Measurements from ENCODE around the gene CCIN. TPM values are rescaled to one million over a fixed set of nuclear protein-coding genes. Genes with fewer than 3 reads are reported as not detected.

The CCIN gene
- total RNA-seq, 1 donor, result 0.43 TPM

DNA sequence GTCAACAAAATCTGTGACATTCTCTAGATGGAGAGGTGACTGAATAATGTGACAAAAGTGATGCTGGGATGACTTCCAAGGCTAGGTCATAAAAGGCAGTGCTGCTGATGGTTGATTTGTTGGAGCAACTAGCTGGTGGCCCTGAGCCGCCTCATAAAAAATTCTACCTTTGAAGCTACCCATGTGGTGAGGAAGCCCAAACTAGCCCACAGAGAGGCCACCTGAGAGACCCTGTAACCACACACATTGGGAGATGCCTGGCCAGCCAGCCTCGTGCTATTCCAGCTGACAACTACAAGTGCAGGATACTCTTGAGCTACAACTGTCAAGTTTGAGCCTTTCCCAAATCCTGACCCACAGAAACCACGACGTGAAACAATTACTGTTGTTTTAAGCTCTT is 44.2 kb downstream of the CCIN start:
- no peak for DNase-seq (ENCODE audit: low read depth)

GRCh38 chr9:36213989-36214388 is 44.8 kb downstream of the CCIN start:
- H3K4me3 ChIP-seq (ENCODE audit: low read depth, low read length), result no peak overlapping the region
- DNase-seq (ENCODE audit: low read depth), result no peak
- TF ChIP-seq, protein P1, sequence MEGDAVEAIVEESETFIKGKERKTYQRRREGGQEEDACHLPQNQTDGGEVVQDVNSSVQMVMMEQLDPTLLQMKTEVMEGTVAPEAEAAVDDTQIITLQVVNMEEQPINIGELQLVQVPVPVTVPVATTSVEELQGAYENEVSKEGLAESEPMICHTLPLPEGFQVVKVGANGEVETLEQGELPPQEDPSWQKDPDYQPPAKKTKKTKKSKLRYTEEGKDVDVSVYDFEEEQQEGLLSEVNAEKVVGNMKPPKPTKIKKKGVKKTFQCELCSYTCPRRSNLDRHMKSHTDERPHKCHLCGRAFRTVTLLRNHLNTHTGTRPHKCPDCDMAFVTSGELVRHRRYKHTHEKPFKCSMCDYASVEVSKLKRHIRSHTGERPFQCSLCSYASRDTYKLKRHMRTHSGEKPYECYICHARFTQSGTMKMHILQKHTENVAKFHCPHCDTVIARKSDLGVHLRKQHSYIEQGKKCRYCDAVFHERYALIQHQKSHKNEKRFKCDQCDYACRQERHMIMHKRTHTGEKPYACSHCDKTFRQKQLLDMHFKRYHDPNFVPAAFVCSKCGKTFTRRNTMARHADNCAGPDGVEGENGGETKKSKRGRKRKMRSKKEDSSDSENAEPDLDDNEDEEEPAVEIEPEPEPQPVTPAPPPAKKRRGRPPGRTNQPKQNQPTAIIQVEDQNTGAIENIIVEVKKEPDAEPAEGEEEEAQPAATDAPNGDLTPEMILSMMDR (IDR thresholded peaks at IDR 0.05; ENCODE audit: insufficient read depth, low read depth, low read length), result no peak

More for the DNA sequence above, 44.2 kb downstream of the CCIN start:
- TF ChIP-seq, protein P1 (IDR thresholded peaks at IDR 0.05; ENCODE audit: insufficient read depth, low read depth, low read length), result no peak
- no peak overlapping the region for H3K4me3 ChIP-seq (ENCODE audit: low read depth, low read length)

DNA sequence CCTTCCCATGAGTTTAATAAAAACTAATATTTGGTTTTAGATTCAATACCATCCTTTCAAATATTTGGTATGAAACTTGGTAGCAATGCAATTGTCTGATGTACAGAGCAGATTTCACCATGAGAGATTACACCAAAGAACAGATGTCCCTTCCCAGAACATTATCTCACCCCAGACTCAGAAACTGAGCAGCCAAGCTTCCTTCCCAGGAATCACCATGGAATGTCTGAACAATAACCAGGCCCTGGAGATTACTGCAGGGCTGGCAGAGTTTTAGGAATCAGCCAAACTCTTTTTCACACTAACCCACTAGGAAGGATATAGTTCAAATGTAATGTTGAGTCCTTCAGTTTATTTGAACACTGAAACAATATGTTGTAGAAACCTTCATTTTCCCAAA is 45.4 kb downstream of the CCIN start:
- TF ChIP-seq, protein P1 (IDR thresholded peaks at IDR 0.05; ENCODE audit: insufficient read depth, low read depth, low read length), result no peak
- peak; percentile 82 for DNase-seq (ENCODE audit: low read depth)
- H3K4me3 ChIP-seq (ENCODE audit: low read depth, low read length), result no peak overlapping the region

DNA sequence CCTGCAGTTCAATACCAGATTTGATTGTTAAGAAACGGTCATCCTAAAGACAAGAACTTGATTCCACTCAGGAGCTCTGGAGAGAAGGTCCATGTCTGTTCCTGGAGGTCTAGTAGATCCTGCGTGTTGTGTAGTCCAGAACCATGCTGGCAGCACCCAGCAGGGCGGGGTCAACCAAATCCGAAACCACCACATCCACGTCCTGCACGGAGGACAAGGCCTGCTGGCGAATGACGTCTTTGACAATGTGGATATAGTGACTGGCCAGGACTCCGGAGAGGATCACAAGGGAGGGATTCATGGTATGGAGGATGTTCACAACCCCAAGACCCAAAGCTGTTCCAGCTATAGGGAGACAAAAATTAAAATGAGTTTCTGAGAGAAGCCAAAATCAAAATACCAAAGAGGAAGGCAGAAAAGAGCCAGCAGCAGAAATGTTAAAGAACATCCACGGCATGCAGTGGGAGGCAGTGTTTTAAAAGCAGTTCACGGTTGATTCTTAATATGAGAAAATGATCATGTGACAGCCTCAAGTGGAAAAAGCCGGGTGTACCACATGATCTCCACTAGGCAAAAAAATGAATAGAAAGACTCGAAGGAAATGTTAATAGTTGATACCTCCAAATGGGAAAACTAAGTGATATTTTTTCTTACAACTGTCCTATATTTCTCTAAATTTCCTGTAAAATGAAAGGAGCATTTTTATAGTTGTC is 48.2 kb downstream of the CCIN start:
- no peak overlapping the region for H3K4me3 ChIP-seq (ENCODE audit: low read depth, low read length)
- no peak for DNase-seq (ENCODE audit: low read depth)
- TF ChIP-seq, protein P1 (IDR thresholded peaks at IDR 0.05; ENCODE audit: insufficient read depth, low read depth, low read length), result no peak

GRCh38 chr9:36218011-36218410 is 48.8 kb downstream of the CCIN start:
- DNase-seq (ENCODE audit: low read depth), result no peak
- TF ChIP-seq, protein P1 (IDR thresholded peaks at IDR 0.05; ENCODE audit: insufficient read depth, low read depth, low read length), result no peak

GRCh38 chr9:36218411-36218901 is 49.3 kb downstream of the CCIN start:
- no peak for DNase-seq (ENCODE audit: low read depth)
- TF ChIP-seq, protein P1 (IDR thresholded peaks at IDR 0.05; ENCODE audit: insufficient read depth, low read depth, low read length), result no peak
- H3K4me3 ChIP-seq (ENCODE audit: low read depth, low read length), result no peak overlapping the region

More at GRCh38 chr9:36218011-36218410, 48.8 kb downstream of the CCIN start:
- H3K4me3 ChIP-seq (ENCODE audit: low read depth, low read length), result no peak overlapping the region

Other genes starting within 250 kb of the CCIN start
- gene OR2S2, start 211.2 kb upstream of the CCIN start, total RNA-seq, result under 0.01 and 0.32 TPM in 2 replicates
- 30.9 and 32.8 TPM in 2 replicates for gene RECK, start 132.5 kb upstream of the CCIN start, total RNA-seq
- 29.4 and 55.7 TPM in 2 replicates for gene GLIPR2, start 32.7 kb upstream of the CCIN start, total RNA-seq
- 194 and 265 TPM in 2 replicates for gene CLTA, start 21.5 kb downstream of the CCIN start, total RNA-seq
- gene GNE, start 89.1 kb downstream of the CCIN start, total RNA-seq, result 24.2 and 32.4 TPM in 2 replicates
- gene RNF38, start 230.9 kb downstream of the CCIN start, total RNA-seq, result 9.0 and 14.7 TPM in 2 replicates

All from fibroblast of villous mesenchyme (primary cell).